Upper lobe of right lung (tissue), 1 donor: ENCODE data around the gene CACNG4. TPM values are rescaled to one million over a fixed set of nuclear protein-coding genes. Genes with fewer than 3 reads are reported as not detected.

ENCODE experiments used
- ATAC-seq: fragments of 200-7000 bp; cut with Tn5 transposase; one replicate; pipeline ENCODE4 v1.9.1; 2020; ENCODE audit warnings: mild to moderate bottlenecking, moderate library complexity
- DNase-seq: peaks from one replicate; pipeline ENCODE4 v3.0.0-alpha.2; 2020
- H3K27ac ChIP-seq: fragments of 200-600 bp; one replicate; pipeline ENCODE4 v1.8.0; 2022
- H3K27me3 ChIP-seq: fragments of 200-600 bp; one replicate; pipeline ENCODE4 v1.8.0; 2022; ENCODE audit warnings: mild to moderate bottlenecking
- H3K36me3 ChIP-seq: fragments of 200-600 bp; one replicate; pipeline ENCODE4 v1.8.0; 2022
- H3K4me1 ChIP-seq: fragments of 200-600 bp; one replicate; pipeline ENCODE4 v1.8.0; 2022
- H3K4me3 ChIP-seq: fragments of 200-600 bp; one replicate; pipeline ENCODE4 v1.8.0; 2022; ENCODE audit warnings: mild to moderate bottlenecking
- H3K9me3 ChIP-seq: fragments of 200-600 bp; one replicate; pipeline ENCODE4 v1.8.0; 2022
- CTCF ChIP-seq: fragments of 200-600 bp; IDR thresholded peaks from one replicate; pipeline ENCODE4 v1.8.0; 2022; ENCODE audit warnings: antibody characterized with exemption
- intact Hi-C: fragments of 100-400 bp; cut with DNase I; formaldehyde crosslinking; loops from one replicate; pipeline ENCODE4 v1.11.0; 2022
- total RNA-seq: library from RNA; stranded (reverse); fragmentation: NEBNext Ultra II Directional; extraction: Animal tissue kit (Norgen Biotek cat#: 25700); gene quantifications from one replicate; pipeline ENCODE4 v1.2.1, GENCODE V29; 2021
- donor health status: DM: no; HTN: yes; CAD: no; lungs with severe emphysema.

The CACNG4 gene
- total RNA-seq, 1 donor from 2014 or later: 9.3 TPM

- Histone ChIP-seq H3K27ac (no peak overlapping the region), H3K27me3 (no peaks in the 10 kb centered on the region), H3K4me3 (no peak overlapping the region), H3K4me1 (no peaks in the 10 kb centered on the region), H3K36me3 (no peaks in the 10 kb centered on the region), H3K9me3 (peaks cover 10% of the 10 kb centered on the region)
- intact Hi-C loops: no loop called here
- TF ChIP-seq CTCF: no peak
- ATAC-seq (no peak), DNase-seq (no peak)
These were observed 82.9 kb downstream of the CACNG4 start for GRCh38 chr17:67047382-67047781.

GRCh38 chr17:67049025-67049739, 84.7 kb downstream of the CACNG4 start:
- no peak for TF ChIP-seq CTCF
- peaks cover 10% of the 10 kb centered on the region for H3K9me3 ChIP-seq
- DNase-seq (no peak), ATAC-seq (no peak)
- no peak overlapping the region for H3K4me3 ChIP-seq
- no peaks in the 10 kb centered on the region for H3K27me3 ChIP-seq
- intact Hi-C loops: no loop called here
- no peaks in the 10 kb centered on the region for H3K4me1 ChIP-seq
- H3K27ac ChIP-seq: no peak overlapping the region
- no peaks in the 10 kb centered on the region for H3K36me3 ChIP-seq

GRCh38 chr17:67050066-67050465, 85.6 kb downstream of the CACNG4 start:
- Histone ChIP-seq H3K36me3 (no peaks in the 10 kb centered on the region), H3K27me3 (no peaks in the 10 kb centered on the region), H3K4me1 (no peaks in the 10 kb centered on the region), H3K9me3 (peaks cover 10% of the 10 kb centered on the region), H3K4me3 (no peak overlapping the region), H3K27ac (no peak overlapping the region)
- no peak for DNase-seq
- ATAC-seq: no peak
- intact Hi-C loops: no loop called here
- TF ChIP-seq CTCF: no peak

GRCh38 chr17:67050471-67051154, 86.1 kb downstream of the CACNG4 start:
- no peak for TF ChIP-seq CTCF
- ATAC-seq (no peak), DNase-seq (no peak)
- Histone ChIP-seq H3K36me3 (no peaks in the 10 kb centered on the region), H3K9me3 (peaks cover 10% of the 10 kb centered on the region), H3K27ac (no peak overlapping the region), H3K27me3 (no peaks in the 10 kb centered on the region), H3K4me3 (no peak overlapping the region), H3K4me1 (no peaks in the 10 kb centered on the region)
- intact Hi-C loops: no loop called here

GRCh38 chr17:67051155-67051538, 86.6 kb downstream of the CACNG4 start:
- H3K4me3 ChIP-seq: no peak overlapping the region
- ATAC-seq (no peak), DNase-seq (no peak)
- H3K36me3 ChIP-seq: no peaks in the 10 kb centered on the region
- no peaks in the 10 kb centered on the region for H3K27me3 ChIP-seq
- no peak overlapping the region for H3K27ac ChIP-seq
- no peak for TF ChIP-seq CTCF
- no peaks in the 10 kb centered on the region for H3K4me1 ChIP-seq
- peaks cover 10% of the 10 kb centered on the region for H3K9me3 ChIP-seq
- intact Hi-C loops: no loop called here
